ENCODE measurements around the gene NOTCH1.

DNA sequence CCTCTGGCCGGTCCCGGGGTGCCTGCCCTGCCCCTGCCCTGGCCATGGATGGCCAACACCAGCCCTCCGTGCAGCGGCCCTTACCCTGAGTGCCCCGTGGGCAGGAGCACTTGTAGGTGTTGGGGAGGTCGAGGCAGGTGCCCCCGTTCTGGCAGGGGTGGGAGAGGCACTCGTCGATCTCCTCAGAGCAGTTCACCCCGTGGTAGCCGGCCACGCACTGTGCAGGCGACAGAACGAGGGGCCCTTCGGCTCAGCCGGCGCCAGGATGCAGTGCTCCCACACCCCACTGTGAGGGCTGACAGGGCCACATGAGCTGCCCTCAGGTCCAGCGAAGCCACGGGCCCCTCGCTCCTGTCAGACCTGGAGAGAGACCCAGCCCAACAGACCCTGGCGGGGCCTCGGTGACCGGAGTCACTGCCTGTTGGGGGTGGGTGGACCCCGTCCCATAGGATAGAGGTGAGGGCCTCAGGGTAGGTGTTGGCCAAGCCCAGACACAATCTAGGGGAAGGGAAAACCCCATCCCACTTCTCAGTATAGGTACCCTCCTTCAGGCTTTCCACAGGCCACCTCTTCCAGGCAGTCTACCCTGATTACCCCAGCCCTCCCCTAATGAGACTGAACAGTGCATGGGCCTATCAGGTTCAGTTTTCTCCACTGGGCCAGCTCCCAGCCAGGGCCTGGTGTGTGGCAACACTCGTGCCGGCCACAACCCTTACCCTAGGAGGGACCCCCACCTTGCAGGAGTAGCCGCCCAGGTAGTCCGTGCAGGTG is 38.4 kb downstream of the NOTCH1 start:
- TF ChIP-seq, protein P1, sequence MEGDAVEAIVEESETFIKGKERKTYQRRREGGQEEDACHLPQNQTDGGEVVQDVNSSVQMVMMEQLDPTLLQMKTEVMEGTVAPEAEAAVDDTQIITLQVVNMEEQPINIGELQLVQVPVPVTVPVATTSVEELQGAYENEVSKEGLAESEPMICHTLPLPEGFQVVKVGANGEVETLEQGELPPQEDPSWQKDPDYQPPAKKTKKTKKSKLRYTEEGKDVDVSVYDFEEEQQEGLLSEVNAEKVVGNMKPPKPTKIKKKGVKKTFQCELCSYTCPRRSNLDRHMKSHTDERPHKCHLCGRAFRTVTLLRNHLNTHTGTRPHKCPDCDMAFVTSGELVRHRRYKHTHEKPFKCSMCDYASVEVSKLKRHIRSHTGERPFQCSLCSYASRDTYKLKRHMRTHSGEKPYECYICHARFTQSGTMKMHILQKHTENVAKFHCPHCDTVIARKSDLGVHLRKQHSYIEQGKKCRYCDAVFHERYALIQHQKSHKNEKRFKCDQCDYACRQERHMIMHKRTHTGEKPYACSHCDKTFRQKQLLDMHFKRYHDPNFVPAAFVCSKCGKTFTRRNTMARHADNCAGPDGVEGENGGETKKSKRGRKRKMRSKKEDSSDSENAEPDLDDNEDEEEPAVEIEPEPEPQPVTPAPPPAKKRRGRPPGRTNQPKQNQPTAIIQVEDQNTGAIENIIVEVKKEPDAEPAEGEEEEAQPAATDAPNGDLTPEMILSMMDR (IDR thresholded peaks at IDR 0.05; ENCODE audit: borderline replicate concordance, extremely low read depth, low read length, poor library complexity, severe bottlenecking): no peak
- TF ChIP-seq EZH2 (IDR thresholded peaks at IDR 0.05; ENCODE audit: borderline replicate concordance, low read depth, low read length, severe bottlenecking): no peak

Data from DND-41 (cell line).